ENCODE measurements around the gene GGA2. TPM values are rescaled to one million over a fixed set of nuclear protein-coding genes. Genes with fewer than 3 reads are reported as not detected.

The GGA2 gene
- total RNA-seq, 3 donors from 2014 or later = 42.9 to 72.0 (median 61.9) TPM

DNA sequence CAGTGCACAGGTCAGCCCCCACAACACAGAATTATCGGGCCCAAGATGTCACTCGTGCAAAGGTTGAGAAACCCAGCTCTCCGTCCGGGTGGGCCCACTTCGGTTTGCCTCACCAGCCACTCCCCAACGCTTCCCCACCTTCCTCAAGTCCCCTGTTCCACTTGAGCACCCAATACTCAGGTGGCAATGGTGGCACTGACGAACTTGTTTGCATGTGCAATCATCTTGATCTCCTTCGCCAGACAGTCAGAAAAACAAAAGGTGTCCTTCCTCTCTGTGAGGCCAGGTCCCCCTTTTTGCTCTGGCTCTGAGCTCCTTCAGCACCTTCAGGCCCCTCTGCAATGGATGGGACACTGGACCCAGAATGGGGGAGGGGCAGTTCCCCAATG is 3.7 kb downstream of the GGA2 start:
- H3K27ac ChIP-seq = peak overlapping the region in 1 of 2 donors; percentile 68
- H3K4me1 ChIP-seq = no peaks in the 10 kb centered on the region
- intact Hi-C loops (cut with DNase I; ENCODE audit: low total_unique reads) = no loop called here
- no peaks in the 10 kb centered on the region for H3K9me3 ChIP-seq
- H3K36me3 ChIP-seq = no peaks in the 10 kb centered on the region
- H3K27me3 ChIP-seq = no peaks in the 10 kb centered on the region
- H3K4me3 ChIP-seq = no peak overlapping the region
- DNase-seq (ENCODE audit: low spot score in 2 of 2) = no peak
- TF ChIP-seq POLR2A (IDR thresholded peaks at IDR 0.05) = no peak
- no peak for TF ChIP-seq POLR2AphosphoS5 (IDR thresholded peaks at IDR 0.05)
- TF ChIP-seq, protein P1, sequence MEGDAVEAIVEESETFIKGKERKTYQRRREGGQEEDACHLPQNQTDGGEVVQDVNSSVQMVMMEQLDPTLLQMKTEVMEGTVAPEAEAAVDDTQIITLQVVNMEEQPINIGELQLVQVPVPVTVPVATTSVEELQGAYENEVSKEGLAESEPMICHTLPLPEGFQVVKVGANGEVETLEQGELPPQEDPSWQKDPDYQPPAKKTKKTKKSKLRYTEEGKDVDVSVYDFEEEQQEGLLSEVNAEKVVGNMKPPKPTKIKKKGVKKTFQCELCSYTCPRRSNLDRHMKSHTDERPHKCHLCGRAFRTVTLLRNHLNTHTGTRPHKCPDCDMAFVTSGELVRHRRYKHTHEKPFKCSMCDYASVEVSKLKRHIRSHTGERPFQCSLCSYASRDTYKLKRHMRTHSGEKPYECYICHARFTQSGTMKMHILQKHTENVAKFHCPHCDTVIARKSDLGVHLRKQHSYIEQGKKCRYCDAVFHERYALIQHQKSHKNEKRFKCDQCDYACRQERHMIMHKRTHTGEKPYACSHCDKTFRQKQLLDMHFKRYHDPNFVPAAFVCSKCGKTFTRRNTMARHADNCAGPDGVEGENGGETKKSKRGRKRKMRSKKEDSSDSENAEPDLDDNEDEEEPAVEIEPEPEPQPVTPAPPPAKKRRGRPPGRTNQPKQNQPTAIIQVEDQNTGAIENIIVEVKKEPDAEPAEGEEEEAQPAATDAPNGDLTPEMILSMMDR (IDR thresholded peaks at IDR 0.05) = no peak

DNA sequence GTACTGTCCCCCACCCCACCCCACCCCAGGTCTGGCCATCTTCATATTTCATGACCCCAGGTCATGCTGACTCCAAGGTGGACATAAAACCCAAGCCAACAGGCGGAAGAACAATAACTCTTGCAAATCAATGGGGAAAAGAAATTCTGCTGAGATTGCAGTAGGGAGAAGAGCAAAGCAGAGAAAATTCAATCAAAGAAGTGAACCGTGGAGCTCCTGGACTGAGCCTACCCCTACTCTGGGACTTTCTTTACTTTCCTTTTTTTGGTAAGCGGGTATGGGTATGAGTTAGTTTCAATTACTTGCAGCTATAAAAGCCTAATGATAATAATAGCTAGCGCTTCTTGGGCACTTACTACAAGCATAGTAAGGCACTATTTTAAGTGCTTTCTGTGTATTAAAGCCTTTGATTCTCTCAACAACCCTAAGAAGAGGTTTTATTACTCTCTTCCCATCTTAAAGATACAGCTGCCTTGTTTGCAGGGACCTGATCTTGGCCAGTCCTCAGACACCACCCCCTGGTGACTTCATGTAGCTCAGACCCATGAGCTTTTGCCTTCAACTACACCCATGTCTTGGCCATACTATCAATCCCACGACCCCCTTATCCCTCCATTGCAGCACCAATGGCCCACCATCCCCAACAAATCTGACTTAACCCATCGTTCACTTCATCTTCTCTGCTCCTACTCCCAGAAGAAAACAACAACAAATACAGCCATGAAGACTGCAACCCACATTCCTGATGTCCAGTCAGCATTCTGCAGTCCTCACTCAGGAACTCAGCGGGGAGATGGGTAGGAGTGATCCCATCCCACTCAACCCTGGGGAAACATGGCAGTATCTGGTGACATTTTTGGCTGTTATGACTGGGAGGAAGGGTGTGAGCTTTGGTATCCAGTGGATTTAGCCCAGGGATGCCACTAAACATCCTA is 4.4 kb downstream of the GGA2 start:
- Histone ChIP-seq H3K27ac (peak overlapping the region; percentile 68 to 83), H3K9me3 (no peaks in the 10 kb centered on the region), H3K27me3 (no peaks in the 10 kb centered on the region), H3K36me3 (no peaks in the 10 kb centered on the region), H3K4me1 (no peaks in the 10 kb centered on the region), H3K4me3 (no peak overlapping the region)
- TF ChIP-seq POLR2AphosphoS5 (IDR thresholded peaks at IDR 0.05) = no peak
- TF ChIP-seq, protein P1 (IDR thresholded peaks at IDR 0.05) = no peak
- no peak for DNase-seq (ENCODE audit: low spot score in 2 of 2)
- intact Hi-C loops (cut with DNase I; ENCODE audit: low total_unique reads) = no loop called here

GRCh38 chr16:23505180-23505665 is 5.1 kb downstream of the GGA2 start:
- TF ChIP-seq POLR2A (IDR thresholded peaks at IDR 0.05) = no peak
- intact Hi-C loops (cut with DNase I; ENCODE audit: low total_unique reads) = no loop called here
- Histone ChIP-seq H3K9me3 (no peaks in the 10 kb centered on the region), H3K27ac (peak overlapping the region; percentile 68 to 83), H3K4me1 (no peaks in the 10 kb centered on the region), H3K4me3 (no peak overlapping the region), H3K27me3 (no peaks in the 10 kb centered on the region), H3K36me3 (no peaks in the 10 kb centered on the region)
- DNase-seq (ENCODE audit: low spot score in 2 of 2) = no peak

- Histone ChIP-seq H3K36me3 (no peaks in the 10 kb centered on the region), H3K9me3 (no peaks in the 10 kb centered on the region), H3K27me3 (no peaks in the 10 kb centered on the region), H3K4me3 (no peak overlapping the region), H3K4me1 (no peaks in the 10 kb centered on the region), H3K27ac (peak overlapping the region; percentile 68 to 83)
- TF ChIP-seq, protein P1 (IDR thresholded peaks at IDR 0.05) = no peak
- TF ChIP-seq POLR2A (IDR thresholded peaks at IDR 0.05) = no peak
- TF ChIP-seq POLR2AphosphoS5 (IDR thresholded peaks at IDR 0.05) = peak in 1 of 3 donors; percentile 54
- peak in 1 of 2 donors; percentile 51 for DNase-seq (ENCODE audit: low spot score in 2 of 2)
- intact Hi-C loops (cut with DNase I; ENCODE audit: low total_unique reads) = no loop called here
Observed at GRCh38 chr16:23504453-23505179, 5.7 kb downstream of the GGA2 start.

DNA sequence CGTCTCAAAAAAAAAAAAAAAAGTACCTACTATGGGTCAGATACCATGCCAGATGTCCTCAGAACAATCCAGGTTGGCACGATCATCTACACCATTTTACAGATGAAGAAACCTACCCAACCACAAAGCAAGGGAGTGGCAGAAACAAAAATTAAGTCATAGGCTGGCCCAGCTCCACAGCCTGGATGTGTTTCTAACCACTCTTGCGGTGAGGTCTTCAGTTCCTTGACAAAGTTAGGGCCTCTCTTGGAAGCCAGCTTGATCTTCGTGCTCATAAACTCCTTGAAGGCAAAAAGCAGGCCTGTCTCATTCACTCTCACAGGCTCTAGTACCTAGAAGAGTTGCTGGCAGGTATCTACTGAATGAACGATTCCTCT is 6.2 kb downstream of the GGA2 start:
- Histone ChIP-seq H3K36me3 (no peaks in the 10 kb centered on the region), H3K27me3 (no peaks in the 10 kb centered on the region), H3K27ac (peak overlapping the region; percentile 68 to 83), H3K9me3 (no peaks in the 10 kb centered on the region), H3K4me3 (no peak overlapping the region), H3K4me1 (no peaks in the 10 kb centered on the region)
- peak in 1 of 2 donors; percentile 77 for DNase-seq (ENCODE audit: low spot score in 2 of 2)
- TF ChIP-seq POLR2AphosphoS5 (IDR thresholded peaks at IDR 0.05) = no peak
- TF ChIP-seq, protein P1 (IDR thresholded peaks at IDR 0.05) = no peak
- TF ChIP-seq POLR2A (IDR thresholded peaks at IDR 0.05) = no peak
- intact Hi-C loops (cut with DNase I; ENCODE audit: low total_unique reads) = no loop called here

All from breast epithelium (tissue), 4 donors.